WTC11 (cell line): Measurements from ENCODE around the gene ZNHIT2.

Source experiments
- FOXK1 ChIP-seq: sonication (generic); formaldehyde crosslinking; IDR thresholded peaks from 2 replicates; pipeline ENCODE4 v1.8.0; 2022; ENCODE audit warnings: mild to moderate bottlenecking, moderate library complexity, missing genetic modification reagents
- SP1 ChIP-seq: sonication (generic); formaldehyde crosslinking; conservative IDR thresholded peaks from 2 replicates; pipeline ENCODE4 v1.8.1; 2022; ENCODE audit warnings: missing genetic modification reagents
- TCF7 ChIP-seq: sonication (generic); formaldehyde crosslinking; IDR thresholded peaks from 2 replicates; pipeline ENCODE4 v1.8.0; 2022; ENCODE audit warnings: mild to moderate bottlenecking, low read depth, missing genetic modification reagents, moderate library complexity
- ZNF232 ChIP-seq: sonication (generic); formaldehyde crosslinking; IDR thresholded peaks from 2 replicates; pipeline ENCODE4 v1.8.0; 2022; ENCODE audit warnings: mild to moderate bottlenecking, missing genetic modification reagents
- ZNF416 ChIP-seq: fragments of 250-450 bp; sonication (Bioruptor Pico); IDR thresholded peaks from 2 replicates; pipeline ENCODE4 v1.9.0; 2021; ENCODE audit warnings: mild to moderate bottlenecking, inconsistent platforms
- TF ChIP-seq, protein P1 (sequence below): fragments of 200-600 bp; IDR thresholded peaks from 2 replicates; pipeline ENCODE4 v1.8.0; 2022; ENCODE audit warnings: antibody characterized with exemption
- TF ChIP-seq, protein P2 (sequence below): sonication (generic); formaldehyde crosslinking; IDR thresholded peaks from 2 replicates; pipeline ENCODE4 v1.8.0; 2022; ENCODE audit warnings: mild to moderate bottlenecking, missing genetic modification reagents
- TF ChIP-seq, protein P3 (sequence below): sonication (generic); formaldehyde crosslinking; conservative IDR thresholded peaks from 2 replicates; pipeline ENCODE4 v1.8.1; 2023; ENCODE audit warnings: mild to moderate bottlenecking, low read depth, missing genetic modification reagents, moderate library complexity
- TF ChIP-seq, protein P4 (sequence below): sonication (generic); formaldehyde crosslinking; IDR thresholded peaks from 2 replicates; pipeline ENCODE4 v1.8.1; 2022; ENCODE audit warnings: low read depth, mild to moderate bottlenecking, moderate library complexity, missing genetic modification reagents, borderline replicate concordance

DNA sequence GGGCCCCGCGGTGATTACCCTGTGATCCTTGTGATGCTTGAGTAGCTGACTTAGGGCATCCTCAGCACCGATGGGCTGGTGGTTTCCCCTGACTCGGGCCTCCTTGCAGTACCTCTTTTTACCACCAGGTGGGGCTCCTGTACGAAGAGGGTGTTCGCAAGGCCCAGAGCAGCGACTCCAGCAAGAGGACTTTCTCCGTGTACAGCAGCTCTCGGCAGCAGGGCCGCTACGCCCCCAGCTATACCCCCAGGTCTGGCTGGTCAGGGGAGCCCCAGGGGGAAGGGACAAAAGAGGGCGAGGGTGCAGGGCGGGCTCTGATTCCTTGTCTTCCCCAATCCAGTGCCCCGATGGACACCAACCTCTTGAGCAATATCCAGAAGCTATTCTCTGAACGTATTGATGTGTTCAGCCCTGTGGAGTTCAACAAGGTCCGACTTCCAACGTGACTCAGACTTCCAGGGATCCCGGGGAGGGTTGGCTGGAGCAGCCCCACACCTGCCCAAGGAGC lies 7.1 kb downstream of the ZNHIT2 start:
- no peak for TF ChIP-seq ZNF232 (CRISPR knock-in tag)
- no peak for TF ChIP-seq ZNF416 (CRISPR knock-in tag)
- TF ChIP-seq, protein P1, sequence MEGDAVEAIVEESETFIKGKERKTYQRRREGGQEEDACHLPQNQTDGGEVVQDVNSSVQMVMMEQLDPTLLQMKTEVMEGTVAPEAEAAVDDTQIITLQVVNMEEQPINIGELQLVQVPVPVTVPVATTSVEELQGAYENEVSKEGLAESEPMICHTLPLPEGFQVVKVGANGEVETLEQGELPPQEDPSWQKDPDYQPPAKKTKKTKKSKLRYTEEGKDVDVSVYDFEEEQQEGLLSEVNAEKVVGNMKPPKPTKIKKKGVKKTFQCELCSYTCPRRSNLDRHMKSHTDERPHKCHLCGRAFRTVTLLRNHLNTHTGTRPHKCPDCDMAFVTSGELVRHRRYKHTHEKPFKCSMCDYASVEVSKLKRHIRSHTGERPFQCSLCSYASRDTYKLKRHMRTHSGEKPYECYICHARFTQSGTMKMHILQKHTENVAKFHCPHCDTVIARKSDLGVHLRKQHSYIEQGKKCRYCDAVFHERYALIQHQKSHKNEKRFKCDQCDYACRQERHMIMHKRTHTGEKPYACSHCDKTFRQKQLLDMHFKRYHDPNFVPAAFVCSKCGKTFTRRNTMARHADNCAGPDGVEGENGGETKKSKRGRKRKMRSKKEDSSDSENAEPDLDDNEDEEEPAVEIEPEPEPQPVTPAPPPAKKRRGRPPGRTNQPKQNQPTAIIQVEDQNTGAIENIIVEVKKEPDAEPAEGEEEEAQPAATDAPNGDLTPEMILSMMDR = peak; percentile 100
- no peak for TF ChIP-seq FOXK1 (CRISPR knock-in tag)
- TF ChIP-seq, protein P2, sequence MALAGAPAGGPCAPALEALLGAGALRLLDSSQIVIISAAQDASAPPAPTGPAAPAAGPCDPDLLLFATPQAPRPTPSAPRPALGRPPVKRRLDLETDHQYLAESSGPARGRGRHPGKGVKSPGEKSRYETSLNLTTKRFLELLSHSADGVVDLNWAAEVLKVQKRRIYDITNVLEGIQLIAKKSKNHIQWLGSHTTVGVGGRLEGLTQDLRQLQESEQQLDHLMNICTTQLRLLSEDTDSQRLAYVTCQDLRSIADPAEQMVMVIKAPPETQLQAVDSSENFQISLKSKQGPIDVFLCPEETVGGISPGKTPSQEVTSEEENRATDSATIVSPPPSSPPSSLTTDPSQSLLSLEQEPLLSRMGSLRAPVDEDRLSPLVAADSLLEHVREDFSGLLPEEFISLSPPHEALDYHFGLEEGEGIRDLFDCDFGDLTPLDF (CRISPR knock-in tag) = no peak
- no peak for TF ChIP-seq TCF7
- TF ChIP-seq SP1 = no peak
- TF ChIP-seq, protein P3, sequence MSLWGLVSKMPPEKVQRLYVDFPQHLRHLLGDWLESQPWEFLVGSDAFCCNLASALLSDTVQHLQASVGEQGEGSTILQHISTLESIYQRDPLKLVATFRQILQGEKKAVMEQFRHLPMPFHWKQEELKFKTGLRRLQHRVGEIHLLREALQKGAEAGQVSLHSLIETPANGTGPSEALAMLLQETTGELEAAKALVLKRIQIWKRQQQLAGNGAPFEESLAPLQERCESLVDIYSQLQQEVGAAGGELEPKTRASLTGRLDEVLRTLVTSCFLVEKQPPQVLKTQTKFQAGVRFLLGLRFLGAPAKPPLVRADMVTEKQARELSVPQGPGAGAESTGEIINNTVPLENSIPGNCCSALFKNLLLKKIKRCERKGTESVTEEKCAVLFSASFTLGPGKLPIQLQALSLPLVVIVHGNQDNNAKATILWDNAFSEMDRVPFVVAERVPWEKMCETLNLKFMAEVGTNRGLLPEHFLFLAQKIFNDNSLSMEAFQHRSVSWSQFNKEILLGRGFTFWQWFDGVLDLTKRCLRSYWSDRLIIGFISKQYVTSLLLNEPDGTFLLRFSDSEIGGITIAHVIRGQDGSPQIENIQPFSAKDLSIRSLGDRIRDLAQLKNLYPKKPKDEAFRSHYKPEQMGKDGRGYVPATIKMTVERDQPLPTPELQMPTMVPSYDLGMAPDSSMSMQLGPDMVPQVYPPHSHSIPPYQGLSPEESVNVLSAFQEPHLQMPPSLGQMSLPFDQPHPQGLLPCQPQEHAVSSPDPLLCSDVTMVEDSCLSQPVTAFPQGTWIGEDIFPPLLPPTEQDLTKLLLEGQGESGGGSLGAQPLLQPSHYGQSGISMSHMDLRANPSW = no peak
- TF ChIP-seq, protein P4, sequence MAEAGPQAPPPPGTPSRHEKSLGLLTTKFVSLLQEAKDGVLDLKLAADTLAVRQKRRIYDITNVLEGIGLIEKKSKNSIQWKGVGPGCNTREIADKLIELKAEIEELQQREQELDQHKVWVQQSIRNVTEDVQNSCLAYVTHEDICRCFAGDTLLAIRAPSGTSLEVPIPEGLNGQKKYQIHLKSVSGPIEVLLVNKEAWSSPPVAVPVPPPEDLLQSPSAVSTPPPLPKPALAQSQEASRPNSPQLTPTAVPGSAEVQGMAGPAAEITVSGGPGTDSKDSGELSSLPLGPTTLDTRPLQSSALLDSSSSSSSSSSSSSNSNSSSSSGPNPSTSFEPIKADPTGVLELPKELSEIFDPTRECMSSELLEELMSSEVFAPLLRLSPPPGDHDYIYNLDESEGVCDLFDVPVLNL (CRISPR knock-in tag) = no peak
